Islet precursor cell (in vitro differentiated cells): ENCODE results near the gene SLC35F2.
"Not testable (repeated sequence)": the region's sequence is repeated elsewhere in the genome, so short reads cannot be mapped to it uniquely, and the experiment has no call there.

Experiments
- DNase-seq: peaks from one replicate; pipeline ENCODE4 v3.0.0-alpha.2; 2018

SLC35F2 gene, protein sequence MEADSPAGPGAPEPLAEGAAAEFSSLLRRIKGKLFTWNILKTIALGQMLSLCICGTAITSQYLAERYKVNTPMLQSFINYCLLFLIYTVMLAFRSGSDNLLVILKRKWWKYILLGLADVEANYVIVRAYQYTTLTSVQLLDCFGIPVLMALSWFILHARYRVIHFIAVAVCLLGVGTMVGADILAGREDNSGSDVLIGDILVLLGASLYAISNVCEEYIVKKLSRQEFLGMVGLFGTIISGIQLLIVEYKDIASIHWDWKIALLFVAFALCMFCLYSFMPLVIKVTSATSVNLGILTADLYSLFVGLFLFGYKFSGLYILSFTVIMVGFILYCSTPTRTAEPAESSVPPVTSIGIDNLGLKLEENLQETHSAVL

DNA sequence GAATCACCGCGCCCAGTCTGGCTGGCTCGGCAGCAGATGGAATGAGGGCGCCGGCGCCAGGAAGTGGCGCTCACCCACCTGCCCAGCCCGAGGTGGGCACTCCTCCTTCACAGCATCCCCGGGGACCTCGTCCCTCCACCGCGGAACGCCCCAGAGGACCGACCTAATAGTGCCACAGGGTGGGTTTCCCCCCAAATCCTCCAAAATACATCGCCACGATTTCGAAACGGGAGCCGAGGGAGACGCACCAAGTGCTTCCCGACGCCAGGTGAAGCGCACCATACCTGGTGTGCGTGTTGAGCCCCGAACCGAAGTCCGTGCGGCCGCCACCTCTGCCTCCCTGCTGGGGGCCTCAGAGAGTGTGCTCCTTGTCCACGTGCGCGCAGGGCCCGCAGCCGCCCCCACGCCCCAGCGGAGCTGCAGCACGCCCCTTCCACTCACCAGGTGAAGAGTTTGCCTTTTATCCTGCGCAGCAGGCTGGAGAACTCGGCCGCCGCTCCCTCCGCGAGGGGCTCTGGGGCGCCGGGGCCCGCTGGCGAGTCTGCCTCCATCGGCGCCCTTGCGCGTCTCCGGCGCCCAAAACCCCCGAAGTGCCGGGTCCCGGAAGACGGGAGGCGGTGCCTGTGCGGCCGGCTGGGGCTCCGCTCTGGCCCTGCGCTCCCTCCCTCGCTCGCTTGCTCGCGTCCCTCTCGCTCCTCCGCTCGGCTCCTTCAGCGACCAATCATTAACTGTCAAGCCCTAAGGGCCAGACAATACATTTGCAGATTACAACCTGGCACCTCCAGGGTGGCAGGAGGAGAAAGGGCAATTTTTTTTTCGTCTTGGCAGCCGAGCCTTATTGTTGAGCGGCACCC lies at the start of gene SLC35F2:
Gene SLC35F2 (minus strand): TSS at position 571 of the 854 bp plus-strand sequence. CDS start 20 bp downstream, at position 551.
- DNase-seq: peak; percentile 91

DNA sequence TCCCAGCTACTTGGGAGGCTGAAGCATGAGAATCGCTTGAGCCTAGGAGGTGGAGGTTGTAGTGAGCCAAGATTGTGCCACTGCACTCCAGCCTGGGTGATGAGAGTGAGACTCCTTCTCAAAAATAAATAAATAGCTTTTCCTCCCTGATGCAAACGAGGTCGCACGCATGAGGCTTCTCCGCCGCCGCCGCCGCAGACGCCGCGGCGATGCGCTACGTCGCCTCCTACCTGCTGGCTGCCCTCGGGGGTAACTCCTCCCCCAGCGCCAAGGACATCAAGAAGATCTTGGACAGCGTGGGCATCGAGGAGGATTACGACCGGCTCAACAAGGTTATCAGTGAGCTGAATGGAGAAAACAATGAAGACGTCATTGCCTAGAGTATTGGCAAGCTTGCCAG lies 49.6 kb upstream of the SLC35F2 start:
- DNase-seq: no peak

DNA sequence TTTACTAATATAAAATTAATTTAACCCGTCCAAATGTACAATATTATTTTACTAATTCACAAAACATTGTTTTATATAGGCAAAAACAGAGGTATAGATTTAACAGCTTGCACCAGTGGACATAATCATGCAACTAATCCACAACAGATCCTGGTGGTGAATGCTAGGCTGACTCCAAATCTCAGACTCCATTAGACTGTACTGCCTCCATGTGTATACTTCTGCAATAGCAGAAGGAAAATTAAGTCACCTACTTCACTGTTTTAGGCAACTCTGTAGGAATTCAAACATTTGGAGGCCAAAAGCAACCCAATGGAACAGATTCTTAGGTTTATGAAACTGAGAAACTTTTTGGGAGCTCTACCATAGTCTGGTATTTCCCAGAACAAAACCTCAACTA lies 39.7 kb upstream of the SLC35F2 start:
- DNase-seq: no peak

DNA sequence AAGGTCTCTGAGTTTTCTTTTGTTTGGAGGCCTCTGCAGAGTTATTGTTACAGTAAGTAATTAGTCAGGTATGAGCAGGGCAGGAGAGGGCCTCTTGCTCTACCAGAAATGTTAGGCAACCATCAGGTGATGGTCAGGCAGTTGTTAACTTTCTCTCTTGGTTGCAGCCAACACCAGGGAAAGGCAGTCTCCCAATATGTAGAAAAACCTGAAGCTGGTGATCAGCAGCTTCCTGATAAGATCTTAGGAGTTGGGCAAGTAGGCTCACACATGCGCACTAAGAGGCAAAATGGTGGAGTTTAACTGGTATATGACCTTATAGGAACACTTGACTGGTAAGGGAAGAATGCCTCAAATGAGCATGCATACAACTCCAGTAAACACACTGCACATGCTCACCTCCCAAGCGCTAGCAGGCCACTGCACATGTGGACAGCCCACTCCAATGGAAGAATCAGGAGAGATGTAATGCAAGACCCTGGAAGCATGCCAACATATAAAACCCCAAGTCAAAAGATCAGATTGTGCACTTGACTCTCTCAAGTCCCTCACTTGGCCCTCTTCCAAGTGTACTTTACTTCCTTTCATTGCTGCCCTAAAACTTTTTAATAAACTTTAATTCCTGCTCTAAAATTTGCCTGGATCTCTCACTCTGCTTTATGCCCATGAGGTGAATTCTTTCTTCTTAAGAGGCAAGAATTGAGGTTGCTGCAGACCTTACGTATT lies 23.7 kb upstream of the SLC35F2 start:
- DNase-seq: peak; percentile 61

GRCh38 chr11:107881471-107881870 lies 22.9 kb upstream of the SLC35F2 start:
- peak; percentile 66 for DNase-seq

- no peak for DNase-seq
These were observed 17.6 kb upstream of the SLC35F2 start for GRCh38 chr11:107876141-107876540.

DNA sequence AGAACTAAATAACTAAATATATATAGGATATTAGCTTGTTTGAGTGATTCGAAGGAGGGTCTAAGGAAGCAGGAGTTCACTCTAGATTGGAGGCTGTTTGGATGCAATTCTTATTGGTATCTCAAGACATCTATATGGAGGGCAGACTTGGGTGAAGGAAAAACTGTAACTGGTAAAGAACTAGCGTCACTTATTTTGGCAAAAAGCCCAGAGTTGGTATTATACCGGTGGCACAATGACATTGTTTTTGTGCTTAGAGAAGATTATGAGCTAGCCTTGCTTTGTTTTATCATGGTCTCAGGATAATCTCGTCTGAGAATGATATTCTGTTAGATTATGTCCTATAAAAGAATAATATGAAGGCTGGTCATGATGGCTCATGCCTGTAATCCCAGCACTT lies 6.0 kb upstream of the SLC35F2 start:
- no peak for DNase-seq

GRCh38 chr11:107860688-107861087 lies 2.1 kb upstream of the SLC35F2 start:
- no peak for DNase-seq

DNA sequence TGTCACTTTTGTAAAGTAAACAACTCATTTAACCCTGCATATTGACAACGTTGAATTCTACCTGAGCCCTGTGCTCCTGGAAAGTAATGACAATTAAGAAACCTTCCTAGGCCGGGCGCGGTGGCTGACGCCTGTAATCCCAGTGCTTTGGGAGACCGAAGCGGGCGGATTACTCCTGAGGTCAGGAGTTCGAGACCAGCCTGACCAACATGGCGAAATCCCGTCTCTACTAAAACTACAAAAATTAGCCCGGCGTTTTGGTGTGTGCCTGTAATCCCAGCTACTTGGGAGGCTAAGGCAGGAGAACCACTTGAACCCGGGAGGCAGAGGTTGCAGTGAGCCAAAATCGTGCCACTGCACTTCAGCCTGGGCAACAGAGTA lies 1.6 kb upstream of the SLC35F2 start:
- DNase-seq: not testable (repeated sequence)

DNA sequence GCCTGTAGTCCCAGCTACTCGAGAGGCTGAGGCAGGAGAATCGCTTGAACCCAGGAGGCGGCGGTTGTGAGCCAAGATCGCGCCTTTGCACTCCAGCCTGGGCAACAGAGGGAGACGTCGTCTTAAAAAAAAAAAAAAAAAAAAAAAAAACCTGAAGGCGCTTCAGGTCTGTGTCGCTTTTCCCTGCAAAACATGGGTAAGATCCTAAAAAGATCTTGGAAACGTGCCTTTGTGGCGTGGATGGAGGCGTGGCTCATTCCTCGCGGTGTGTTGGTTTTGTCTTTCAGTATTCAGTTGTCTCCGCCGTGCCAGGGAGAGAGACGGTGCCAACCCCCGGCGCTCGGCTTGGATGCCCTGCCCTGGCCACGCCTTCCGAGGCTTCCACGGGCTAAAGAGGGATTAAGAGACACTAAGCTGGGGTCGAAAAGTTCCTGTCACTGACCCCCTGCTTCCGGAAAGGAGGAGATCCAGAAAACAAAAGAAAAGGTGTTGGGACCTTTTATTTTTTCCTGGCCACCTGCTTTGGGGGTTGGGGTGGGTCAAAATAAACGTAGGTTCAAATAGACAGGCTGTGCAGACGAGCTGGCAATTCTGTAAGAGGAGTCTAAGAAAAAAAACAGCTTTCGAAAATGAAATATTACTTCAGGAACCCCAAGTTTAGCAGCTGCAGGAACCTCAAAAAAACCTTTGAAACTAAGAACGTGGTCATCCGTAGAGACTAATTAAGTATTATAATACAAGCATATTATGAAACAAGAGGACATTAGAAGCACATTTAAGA lies 1.1 kb upstream of the SLC35F2 start:
- DNase-seq: no peak

- DNase-seq: no peak
These were observed 904 bp downstream of the SLC35F2 start for GRCh38 chr11:107857550-107858216.

GRCh38 chr11:107856981-107857517 lies 1.5 kb downstream of the SLC35F2 start:
- peak; percentile 75 for DNase-seq

DNA sequence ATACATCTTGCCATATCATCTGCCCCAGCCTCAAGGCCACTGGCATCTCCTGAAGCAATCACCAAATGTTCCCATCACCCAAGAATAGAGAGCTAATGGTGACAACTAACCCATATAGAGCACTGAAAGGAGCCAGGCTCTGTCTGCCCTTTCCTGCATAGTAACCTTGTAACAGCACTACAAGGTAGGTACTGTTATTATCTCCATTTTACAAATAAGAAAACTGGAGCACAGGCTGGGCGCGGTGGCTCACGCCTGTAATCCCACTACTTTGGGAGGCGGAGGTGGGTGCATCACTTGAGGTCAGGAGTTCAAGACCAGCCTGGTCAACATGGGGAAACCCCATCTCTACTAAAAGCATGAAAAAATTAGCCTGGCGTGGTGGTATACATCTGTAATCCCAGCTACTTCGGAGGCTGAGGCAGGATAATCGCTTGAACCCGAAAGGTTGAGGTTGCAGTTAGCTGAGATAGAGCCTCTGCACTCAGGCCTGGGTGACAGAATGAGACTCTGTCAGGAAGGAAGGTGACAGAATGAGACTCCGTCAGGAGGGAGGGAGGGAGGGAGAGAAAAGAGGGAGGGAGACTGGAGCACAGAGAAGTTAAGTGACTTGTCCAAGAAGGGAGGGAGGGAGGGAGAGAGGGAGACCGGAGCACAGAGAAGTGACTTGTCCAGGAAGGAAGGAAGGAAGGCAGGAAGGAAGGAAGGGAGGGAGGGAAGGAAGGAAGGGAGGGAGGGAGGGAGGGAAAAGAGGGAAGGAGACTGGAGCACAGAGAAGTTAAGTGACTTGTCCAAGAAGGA lies 2.2 kb downstream of the SLC35F2 start:
- DNase-seq: peak; percentile 60

DNA sequence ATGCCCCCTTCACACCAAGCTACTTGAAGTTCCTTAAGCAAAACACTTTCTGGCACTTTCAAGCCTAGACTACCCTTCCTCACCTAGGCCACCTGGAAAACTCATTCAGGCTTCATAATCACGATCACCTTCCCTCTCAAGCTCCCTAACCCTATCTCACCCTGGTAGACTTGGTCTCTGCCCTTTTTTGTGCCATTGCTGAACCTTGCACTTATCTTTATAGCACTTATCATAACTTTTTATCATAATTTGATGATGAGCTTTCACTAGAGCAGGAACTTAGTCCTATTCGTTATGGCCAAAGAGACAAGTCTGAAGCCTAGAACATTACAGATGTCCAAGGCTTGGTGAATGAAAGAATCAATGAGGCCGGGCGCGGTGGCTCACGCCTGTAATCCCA lies 5.5 kb downstream of the SLC35F2 start:
- DNase-seq: no peak

DNA sequence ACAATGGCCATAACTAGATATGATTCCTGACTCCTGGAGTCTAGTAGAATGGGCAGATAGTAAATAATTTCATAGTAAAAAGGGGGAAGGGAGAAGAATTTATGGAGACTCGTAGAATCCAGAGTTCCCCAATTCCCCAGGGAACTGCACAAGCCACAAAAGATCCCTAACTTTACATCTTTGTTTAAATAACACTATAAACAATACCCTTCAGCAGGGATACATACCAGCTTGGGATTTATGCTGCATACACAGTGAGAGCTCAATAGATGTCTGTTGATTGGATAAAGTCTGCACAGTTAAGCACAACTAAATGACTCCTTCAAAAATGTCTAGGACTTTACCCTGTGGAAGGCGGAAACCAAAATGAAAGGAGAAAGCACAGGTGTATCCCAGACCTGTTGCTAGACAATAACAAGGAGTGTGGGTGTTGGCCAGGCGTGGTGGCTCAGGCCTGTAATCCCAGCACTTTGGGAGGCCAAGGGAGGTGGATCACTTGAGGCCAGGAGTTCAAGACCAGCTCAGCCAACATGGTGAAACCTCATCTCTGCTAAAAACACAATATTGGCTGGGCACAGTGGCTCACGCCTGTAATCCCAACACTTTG lies 6.8 kb downstream of the SLC35F2 start:
- no peak for DNase-seq

GRCh38 chr11:107849790-107850189 lies 8.8 kb downstream of the SLC35F2 start:
- peak; percentile 54 for DNase-seq

DNA sequence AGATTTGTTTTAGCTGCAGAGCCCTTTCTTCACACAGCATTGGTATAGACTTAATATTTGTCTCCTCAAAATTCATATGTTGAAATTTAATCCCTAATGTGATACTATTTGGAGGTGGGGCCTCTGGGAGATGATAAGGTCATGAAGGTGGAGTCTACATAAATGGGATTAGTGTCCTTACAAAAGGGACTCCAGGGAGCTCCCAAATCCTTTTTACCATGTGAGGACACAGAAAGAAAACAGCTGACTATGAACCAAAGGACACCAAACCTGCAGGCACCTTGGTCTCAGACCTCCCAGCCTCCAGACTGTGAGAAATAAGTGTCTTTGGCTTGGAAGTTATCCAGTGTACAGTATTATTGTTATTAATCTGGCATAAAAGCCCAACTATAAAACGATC lies 10.2 kb downstream of the SLC35F2 start:
- no peak for DNase-seq

DNA sequence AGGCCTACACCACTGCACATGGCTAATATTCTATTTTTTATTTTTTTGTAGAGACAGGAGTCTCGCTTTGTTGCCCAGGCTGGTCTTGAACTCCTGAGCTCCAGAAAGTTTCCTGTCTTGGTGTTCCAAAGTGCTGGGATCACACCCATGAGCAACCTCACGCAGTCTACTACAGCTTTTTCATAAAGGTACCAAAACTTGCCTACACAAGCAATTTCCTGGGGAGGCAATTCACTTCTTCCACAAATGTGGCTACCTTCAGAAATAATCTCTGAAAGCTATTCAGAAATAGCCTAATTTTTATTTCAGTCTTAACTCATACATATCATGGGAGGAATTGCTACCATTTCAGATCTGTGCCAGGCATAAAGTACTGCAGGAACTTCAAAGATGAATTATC lies 11.4 kb downstream of the SLC35F2 start:
- DNase-seq: no peak

DNA sequence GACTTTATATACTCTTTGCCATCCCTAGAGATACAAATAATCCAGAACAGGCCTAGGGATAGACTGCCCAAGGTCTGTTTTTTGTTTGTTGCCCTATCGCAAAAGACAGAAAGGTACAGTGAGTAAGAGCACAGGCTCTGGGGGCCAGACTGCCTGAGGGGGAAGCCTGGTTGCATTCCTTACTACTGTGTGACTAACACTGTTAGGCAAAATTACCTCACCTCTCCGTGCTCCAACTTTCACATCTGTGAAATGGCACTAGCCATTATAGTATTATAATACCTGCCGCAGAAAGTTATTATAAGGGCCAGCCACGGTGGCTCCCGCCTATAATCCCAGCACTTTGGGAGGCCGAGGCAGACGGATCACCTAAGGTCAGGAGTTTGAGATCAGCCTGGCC lies 14.5 kb downstream of the SLC35F2 start:
- peak; percentile 95 for DNase-seq

- DNase-seq: no peak
These were observed 16.0 kb downstream of the SLC35F2 start for GRCh38 chr11:107842412-107843100.
